OCI-LY3 (cell line): ENCODE measurements around the gene PLB1.
A peak's percentile ranks its signal among the peaks of the same experiment; 100 is the strongest.

Source experiments
- H2AFZ ChIP-seq: fragments of 200-600, 300-600 bp; shearing (Covaris generic); 2 replicates; pipeline ENCODE4 v1.6.0; 2014; ENCODE audit warnings: antibody characterized with exemption, low read depth, low read length
- H3K27ac ChIP-seq: fragments of 200-600, 300-600 bp; sonication (generic); 2 replicates; pipeline ENCODE4 v1.5.1; 2014; ENCODE audit warnings: mild to moderate bottlenecking, low read length, moderate library complexity, mixed read lengths
- H3K27me3 ChIP-seq: fragments of 200-600, 300-600 bp; sonication (generic); 2 replicates; pipeline ENCODE4 v1.6.1; 2014; ENCODE audit warnings: low read depth, low read length, mixed read lengths
- H3K36me3 ChIP-seq: fragments of 200-600, 300-600 bp; sonication (generic); replicated peaks from 2 replicates; pipeline ENCODE3; 2014; ENCODE audit warnings: low read depth, low read length, mixed read lengths
- H3K4me1 ChIP-seq: fragments of 300-600, 200-600 bp; sonication (generic); 2 replicates; pipeline ENCODE4 v1.6.1; 2014; ENCODE audit warnings: low read length, mixed read lengths
- H3K4me2 ChIP-seq: fragments of 200-600, 300-600 bp; sonication (generic); 2 replicates; pipeline ENCODE4 v1.6.1; 2014; ENCODE audit warnings: low read length, mixed read lengths
- H3K4me3 ChIP-seq: fragments of 300-600, 200-600 bp; sonication (generic); 2 replicates; pipeline ENCODE4 v1.5.1; 2014; ENCODE audit warnings: antibody characterized with exemption, mild to moderate bottlenecking, low read length, moderate library complexity
- H3K79me2 ChIP-seq: fragments of 300-600, 200-600 bp; shearing (Covaris generic); 2 replicates; pipeline ENCODE4 v1.6.1; 2014; ENCODE audit warnings: mild to moderate bottlenecking, low read length, mixed read lengths
- H3K9ac ChIP-seq: fragments of 300-600, 200-600 bp; shearing (Covaris generic); 2 replicates; pipeline ENCODE4 v1.6.0; 2014; ENCODE audit warnings: mild to moderate bottlenecking, low read length, moderate library complexity
- H3K9me3 ChIP-seq: fragments of 200-600, 300-600 bp; shearing (Covaris generic); 2 replicates; pipeline ENCODE4 v1.6.1; 2014; ENCODE audit warnings: low read length, mixed read lengths; ENCODE audit not compliant: insufficient read depth
- H4K20me1 ChIP-seq: fragments of 200-600, 300-600 bp; sonication (generic); 2 replicates; pipeline ENCODE4 v1.6.1; 2016; ENCODE audit warnings: low read length, mixed read lengths; ENCODE audit not compliant: insufficient read depth
- EZH2phosphoT487 ChIP-seq: fragments of 200-600 bp; shearing (Covaris generic); IDR thresholded peaks from 2 replicates; pipeline ENCODE4 v1.6.1; 2018; ENCODE audit warnings: antibody characterized with exemption, mixed run types, low read depth
- TF ChIP-seq, protein P1 (sequence below): fragments of 200-600, 300-600 bp; sonication (generic); IDR thresholded peaks from 2 replicates; pipeline ENCODE4 v1.5.1; 2014; ENCODE audit warnings: antibody characterized with exemption, low read length, low read depth

Gene PLB1

DNA sequence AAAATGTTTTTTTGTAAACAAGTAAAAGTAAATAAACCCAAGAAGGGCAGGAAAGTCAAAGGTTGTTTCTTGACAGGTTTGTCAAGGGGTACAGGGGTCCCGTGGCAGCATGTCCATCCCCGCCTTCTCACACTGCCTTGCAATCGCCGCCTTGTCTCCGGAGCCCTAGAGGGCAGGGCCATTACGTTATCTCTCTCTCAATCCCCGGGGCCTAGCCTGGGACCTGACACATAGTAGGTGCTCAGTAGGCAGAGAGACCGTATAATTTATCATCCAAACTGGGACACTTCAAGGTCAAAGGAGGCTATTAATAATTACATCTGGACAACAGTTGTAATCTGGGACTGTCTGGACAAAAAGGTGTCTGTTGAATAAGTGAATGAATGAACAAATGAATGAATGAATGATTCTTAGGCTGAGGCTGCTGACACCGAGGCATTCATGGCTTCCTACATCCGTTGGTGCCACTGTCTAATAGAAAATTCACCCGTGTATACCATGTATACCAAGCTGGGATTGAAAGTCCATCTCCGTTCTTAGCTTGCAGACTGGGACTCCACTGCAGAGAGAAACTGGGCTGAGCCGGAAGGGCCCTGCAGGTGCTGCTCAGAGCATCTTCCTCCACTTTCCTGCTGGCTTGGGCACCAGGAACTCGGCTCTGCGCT, 44.8 kb upstream of the PLB1 start:
- no peaks in the 10 kb centered on the region for H3K79me2 ChIP-seq
- H3K4me1 ChIP-seq: peaks cover 17% of the 10 kb centered on the region
- no peak overlapping the region for H3K9ac ChIP-seq
- TF ChIP-seq, protein P1, sequence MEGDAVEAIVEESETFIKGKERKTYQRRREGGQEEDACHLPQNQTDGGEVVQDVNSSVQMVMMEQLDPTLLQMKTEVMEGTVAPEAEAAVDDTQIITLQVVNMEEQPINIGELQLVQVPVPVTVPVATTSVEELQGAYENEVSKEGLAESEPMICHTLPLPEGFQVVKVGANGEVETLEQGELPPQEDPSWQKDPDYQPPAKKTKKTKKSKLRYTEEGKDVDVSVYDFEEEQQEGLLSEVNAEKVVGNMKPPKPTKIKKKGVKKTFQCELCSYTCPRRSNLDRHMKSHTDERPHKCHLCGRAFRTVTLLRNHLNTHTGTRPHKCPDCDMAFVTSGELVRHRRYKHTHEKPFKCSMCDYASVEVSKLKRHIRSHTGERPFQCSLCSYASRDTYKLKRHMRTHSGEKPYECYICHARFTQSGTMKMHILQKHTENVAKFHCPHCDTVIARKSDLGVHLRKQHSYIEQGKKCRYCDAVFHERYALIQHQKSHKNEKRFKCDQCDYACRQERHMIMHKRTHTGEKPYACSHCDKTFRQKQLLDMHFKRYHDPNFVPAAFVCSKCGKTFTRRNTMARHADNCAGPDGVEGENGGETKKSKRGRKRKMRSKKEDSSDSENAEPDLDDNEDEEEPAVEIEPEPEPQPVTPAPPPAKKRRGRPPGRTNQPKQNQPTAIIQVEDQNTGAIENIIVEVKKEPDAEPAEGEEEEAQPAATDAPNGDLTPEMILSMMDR: no peak
- no peak for TF ChIP-seq EZH2phosphoT487
- no peak overlapping the region for H3K27ac ChIP-seq
- no peak overlapping the region for H3K4me2 ChIP-seq
- H3K36me3 ChIP-seq: no peaks in the 10 kb centered on the region
- no peak overlapping the region for H3K4me3 ChIP-seq
- no peaks in the 10 kb centered on the region for H4K20me1 ChIP-seq
- no peak overlapping the region for H2AFZ ChIP-seq
- H3K9me3 ChIP-seq: no peaks in the 10 kb centered on the region
- no peaks in the 10 kb centered on the region for H3K27me3 ChIP-seq

DNA sequence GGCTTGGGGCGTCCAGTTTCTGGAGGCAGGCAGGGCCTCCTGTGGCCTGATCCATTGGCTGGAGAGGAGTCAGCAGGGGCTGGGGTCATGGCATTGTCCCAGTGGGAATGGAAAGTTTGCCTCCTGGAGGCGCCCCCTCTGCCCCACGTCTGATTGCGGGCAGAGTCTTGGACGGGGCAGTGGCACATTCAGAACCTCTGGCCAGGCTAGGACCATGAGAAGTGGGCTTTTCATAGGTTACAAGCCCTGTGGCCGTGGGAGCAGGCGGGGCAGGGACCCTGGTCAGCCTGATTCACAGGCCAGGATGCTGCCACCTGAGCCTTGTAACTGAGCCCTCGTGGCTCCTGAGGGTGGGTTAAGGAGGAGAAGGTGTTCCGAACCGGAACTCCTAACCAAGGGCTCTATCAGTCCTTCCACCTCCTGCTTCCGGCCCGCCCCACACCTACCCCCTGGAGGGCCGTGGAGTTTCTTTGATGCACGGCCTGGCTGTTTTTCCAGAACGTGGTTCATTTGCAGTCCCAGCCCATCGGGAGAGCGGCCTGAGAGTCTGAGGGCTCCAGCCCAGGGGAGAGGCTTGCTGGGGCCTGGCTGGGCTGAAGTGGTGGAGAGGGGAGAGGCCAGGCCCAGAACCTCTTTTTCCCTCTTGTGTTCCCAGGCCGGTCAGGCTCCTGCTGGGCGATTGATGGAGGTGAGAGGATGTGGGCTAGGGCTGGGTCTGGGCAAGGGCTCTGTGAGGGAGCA, 43.9 kb upstream of the PLB1 start:
- no peak overlapping the region for H2AFZ ChIP-seq
- no peak overlapping the region for H3K4me2 ChIP-seq
- H4K20me1 ChIP-seq: no peaks in the 10 kb centered on the region
- no peaks in the 10 kb centered on the region for H3K79me2 ChIP-seq
- no peak overlapping the region for H3K27ac ChIP-seq
- H3K9ac ChIP-seq: no peak overlapping the region
- H3K36me3 ChIP-seq: no peaks in the 10 kb centered on the region
- peaks cover 17% of the 10 kb centered on the region for H3K4me1 ChIP-seq
- no peak overlapping the region for H3K4me3 ChIP-seq
- no peaks in the 10 kb centered on the region for H3K9me3 ChIP-seq
- H3K27me3 ChIP-seq: no peaks in the 10 kb centered on the region
- no peak for TF ChIP-seq EZH2phosphoT487

DNA sequence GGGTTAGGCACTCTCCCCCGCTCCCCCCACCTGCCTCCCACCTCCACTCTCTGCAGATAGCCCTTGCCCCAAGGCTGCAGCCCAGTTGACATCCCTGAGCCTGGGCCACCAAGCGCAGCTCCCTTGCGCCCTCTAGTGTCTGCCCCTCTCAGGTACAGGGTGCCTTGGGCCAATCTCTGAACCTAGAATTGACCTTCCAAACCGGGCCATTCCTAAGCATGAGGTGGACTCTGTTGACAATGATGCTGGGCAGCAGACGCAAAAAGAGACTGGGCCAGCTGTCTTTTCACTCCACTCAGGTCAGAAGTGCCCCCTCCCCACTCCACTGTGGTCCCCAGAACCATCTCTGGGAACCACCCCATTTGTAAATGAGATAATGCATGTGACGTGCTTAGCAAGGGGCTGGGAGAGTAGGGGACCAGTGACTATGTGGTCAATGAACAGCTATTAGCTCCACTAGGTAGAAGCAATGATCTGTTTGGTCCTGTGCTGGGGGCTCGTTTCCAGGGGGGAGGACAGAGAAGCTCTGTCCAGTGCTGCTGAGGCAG, 43.3 kb upstream of the PLB1 start:
- no peak overlapping the region for H3K9ac ChIP-seq

DNA sequence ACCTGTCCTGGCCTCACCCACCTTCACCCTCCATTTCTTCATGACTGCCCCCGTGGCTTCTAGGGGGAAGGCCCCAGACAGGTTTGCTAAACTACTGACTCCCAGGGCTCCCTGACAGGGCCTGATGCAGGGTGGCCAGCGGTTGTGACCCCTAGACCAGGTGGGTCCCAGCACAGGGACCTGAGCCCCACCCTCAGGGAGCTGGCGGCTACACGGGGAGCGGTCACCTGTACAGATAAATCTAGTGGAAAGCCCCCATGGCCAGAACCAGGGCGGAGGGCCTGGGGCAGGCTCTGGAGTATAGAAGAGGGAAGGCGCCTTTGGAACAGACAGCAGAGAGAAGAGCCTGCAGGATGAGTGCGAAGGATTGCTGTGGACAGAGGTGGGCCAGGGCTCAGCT, 42.5 kb upstream of the PLB1 start:
- Histone ChIP-seq H3K9ac (no peak overlapping the region), H3K4me1 (peaks cover 11% of the 10 kb centered on the region), H3K4me2 (no peak overlapping the region), H3K27me3 (no peaks in the 10 kb centered on the region), H2AFZ (no peak overlapping the region), H3K27ac (no peak overlapping the region), H3K36me3 (no peaks in the 10 kb centered on the region), H4K20me1 (no peaks in the 10 kb centered on the region), H3K9me3 (no peaks in the 10 kb centered on the region), H3K79me2 (no peaks in the 10 kb centered on the region), H3K4me3 (no peak overlapping the region)
- no peak for TF ChIP-seq EZH2phosphoT487

More for the DNA sequence above, 43.3 kb upstream of the PLB1 start:
- no peaks in the 10 kb centered on the region for H3K79me2 ChIP-seq
- TF ChIP-seq EZH2phosphoT487: no peak
- TF ChIP-seq, protein P1: peak; percentile 88
- H4K20me1 ChIP-seq: no peaks in the 10 kb centered on the region
- peaks cover 17% of the 10 kb centered on the region for H3K4me1 ChIP-seq
- no peak overlapping the region for H2AFZ ChIP-seq
- no peak overlapping the region for H3K4me2 ChIP-seq
- H3K27ac ChIP-seq: no peak overlapping the region
- no peaks in the 10 kb centered on the region for H3K9me3 ChIP-seq
- no peaks in the 10 kb centered on the region for H3K27me3 ChIP-seq
- H3K4me3 ChIP-seq: no peak overlapping the region
- H3K36me3 ChIP-seq: no peaks in the 10 kb centered on the region
